SH-SY5Y (cell line): ENCODE measurements around the gene EHBP1.

Source experiments
- GATA2 ChIP-seq: IDR thresholded peaks from 2 replicates; pipeline ENCODE4 v1.6.1; 2011; ENCODE audit warnings: mild to moderate bottlenecking, low read depth, low read length
- GATA3 ChIP-seq: IDR thresholded peaks from 2 replicates; pipeline ENCODE4 v1.6.1; 2011; ENCODE audit warnings: low read depth, mild to moderate bottlenecking, low read length, moderate library complexity

- TF ChIP-seq GATA3 (no peak), GATA2 (peak; percentile 40; the same call in 1 of the 2 replicates)
Measured at GRCh38 chr2:62817348-62817747, 111.8 kb downstream of the EHBP1 start.
